GM11168 (cell line): ENCODE results near the gene ROR2.
"Not testable (repeated sequence)": the region's sequence is repeated elsewhere in the genome, so short reads cannot be mapped to it uniquely, and the experiment has no call there.

Experiments
- in situ Hi-C: fragments of 300-500 bp; cut with MboI; formaldehyde crosslinking; loops from one replicate; pipeline ENCODE4 v1.12.0; 2022; ENCODE audit warnings: low sequenced_read_pairs; ENCODE audit not compliant: unreplicated experiment

ROR2 gene

DNA sequence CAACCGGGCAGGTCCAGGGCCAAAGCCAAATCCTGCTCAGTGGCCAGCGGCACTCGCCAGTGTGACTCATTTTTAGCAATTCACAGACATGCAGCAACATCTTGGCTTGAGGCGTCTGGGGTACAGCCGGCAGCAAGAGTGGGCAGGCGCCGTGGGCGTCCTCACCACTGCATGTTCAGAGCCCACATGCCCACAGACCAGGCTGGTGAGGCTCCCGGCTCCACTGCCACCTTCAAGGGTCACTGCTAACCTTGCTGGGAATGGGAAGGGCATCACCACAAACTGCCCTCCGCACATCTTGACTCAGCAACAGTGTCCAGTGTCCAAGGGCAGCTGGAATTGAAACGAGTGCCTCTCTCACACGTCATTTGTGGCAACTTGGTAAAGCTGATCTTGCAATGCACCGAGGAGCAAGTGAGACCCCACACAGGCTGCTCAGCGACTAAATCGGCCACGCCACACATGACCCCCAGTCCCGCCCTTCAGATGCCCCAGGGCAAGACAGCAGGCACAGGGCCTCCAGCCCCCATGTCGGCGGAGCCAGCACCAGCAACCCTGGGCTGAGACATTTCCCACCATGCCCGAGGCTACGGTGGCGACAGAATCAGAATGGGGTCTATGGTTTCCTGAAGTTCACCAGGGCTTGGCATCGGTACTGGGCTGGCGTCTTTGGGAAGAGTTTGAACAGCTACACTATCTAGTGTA is 140.3 kb downstream of the ROR2 start:
- in situ Hi-C loops: no loop called here

DNA sequence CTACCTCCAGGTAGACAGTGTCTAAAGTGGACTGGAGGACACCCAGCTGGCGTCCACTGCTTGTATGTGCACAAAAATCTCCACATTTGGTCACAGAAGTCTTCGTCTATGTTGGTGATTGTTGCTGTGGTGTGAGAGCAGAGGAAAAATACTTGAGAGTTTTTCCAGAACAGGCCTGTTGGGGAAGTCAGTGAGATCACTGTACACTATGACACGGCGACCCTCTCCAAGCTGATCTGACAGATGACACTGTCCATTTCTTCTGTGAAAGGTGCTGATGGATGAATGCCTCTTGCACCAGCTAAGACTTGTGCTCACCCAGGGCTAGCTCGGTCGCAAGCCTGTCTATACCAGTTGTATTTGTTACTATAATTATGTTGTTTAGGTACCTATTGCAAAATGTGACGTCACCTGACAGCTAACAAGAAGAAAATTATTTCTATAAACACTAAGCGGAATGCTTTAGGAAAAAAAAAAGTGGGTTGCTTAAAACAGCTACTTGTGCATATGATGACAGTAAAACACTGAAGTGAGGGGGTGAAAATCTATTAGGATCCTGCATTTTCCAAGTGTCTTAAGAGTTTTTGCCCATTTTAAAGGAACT is 142.3 kb downstream of the ROR2 start:
- in situ Hi-C loops: no loop called here

DNA sequence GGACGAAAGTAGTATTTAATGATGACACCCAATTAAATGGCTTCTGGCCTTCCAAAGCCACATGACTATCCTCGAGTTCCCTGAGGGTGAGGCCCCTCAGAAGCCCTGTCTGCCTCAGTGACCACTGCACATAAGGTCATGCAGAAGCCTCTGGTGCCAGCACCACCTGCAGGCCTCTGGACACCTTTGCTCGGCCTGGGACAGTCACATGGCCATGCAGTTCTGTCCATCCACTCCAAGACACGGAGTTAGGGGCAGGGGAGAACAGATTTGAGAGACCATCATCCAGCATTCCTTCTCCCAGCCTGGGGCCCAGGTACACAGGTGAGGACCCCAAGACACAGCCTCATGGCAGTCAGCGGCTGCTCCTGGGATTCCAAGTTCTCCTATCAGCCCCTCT is 145.0 kb downstream of the ROR2 start:
- in situ Hi-C loops: no loop called here

DNA sequence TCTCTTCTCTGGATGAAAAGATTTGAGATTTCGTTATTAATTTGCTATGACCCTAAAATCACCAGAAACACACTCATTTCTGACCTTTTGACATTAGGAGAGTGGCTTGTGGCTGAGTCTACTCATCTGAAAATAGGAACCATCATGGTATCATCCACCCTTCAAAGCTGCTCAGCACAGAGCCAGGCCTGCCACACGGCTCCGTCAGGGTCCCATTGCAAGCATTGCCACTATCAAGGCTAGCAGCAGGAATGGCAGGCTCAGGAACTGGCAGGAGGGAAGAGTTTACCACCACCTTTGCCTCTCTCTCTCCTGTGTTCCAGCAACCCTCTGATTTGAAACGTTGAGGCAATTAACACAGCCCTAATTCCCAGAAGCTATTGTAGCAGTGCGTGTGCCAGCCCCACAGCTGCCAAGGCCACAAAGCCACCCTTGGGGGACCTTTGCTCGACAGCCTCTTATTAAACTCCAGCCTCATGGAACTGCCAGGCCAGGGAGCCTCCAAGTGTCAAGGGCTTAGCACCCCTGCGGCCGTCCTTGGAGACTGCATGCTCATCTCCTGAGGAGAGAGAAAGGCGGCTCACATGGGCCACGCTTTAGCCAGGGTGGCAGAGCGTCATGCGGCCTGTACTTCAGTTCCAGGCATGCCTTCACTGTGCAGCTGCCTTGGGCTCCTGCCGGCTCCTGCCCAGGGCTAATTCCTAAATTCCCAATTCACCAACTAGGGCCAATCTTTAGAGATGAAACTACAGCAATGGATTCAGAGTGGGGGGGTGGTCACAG is 145.9 kb downstream of the ROR2 start:
- in situ Hi-C loops: no loop called here

DNA sequence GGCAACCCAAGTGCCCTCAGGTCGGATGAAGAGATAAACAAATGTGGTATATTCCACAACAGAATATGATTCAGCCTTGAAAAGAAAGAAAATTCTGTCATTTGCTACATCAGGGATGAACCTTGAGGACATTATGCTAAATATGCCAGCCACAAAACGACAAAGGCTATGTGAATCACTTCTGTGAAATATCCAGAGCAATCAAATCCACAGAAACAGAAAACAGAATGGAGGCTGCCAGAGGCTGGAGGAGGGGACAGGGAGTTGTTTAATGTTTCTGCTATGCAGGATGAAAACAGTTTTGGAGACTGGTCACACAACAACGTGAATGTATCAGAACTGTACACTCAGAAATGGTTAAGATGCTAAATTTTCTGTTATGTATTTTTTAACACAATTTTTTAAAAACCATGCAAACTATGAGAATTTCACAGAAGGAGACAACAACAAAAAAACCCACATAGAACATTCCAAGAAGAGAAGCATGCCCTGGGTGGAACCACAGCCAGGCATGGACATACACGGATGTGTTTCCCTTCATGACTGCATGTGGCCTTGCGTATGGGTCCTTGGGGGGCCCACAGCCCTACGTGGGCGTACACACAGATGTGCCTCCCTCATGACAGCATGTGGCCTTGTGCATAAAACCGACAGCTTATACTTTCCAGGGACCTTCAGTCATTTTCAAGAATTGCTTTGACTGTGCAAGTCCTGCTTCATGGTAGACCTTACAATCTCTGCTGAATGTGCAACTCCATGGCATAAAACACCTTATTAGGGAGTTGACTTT is 146.7 kb downstream of the ROR2 start:
- in situ Hi-C loops: no loop called here

DNA sequence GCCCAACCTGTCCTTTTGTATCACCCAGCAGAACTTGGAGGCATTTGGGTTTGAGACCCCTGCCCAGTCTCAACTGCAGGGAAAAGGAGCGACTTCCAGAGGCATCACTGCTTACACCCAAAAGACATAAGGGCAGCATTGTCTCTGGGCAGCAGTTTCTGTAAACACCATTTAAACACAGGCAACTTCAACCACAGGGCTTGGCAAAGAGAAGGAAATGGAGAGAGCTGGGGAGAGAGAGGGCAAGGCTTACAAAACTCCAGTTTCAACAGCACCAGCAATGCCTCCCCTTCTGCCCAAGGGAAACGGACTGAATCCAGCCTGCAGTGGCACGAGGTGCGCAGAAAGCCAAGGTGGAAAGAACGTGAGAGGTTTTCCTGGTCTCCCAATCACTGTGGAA is 147.6 kb downstream of the ROR2 start:
- in situ Hi-C loops: no loop called here

DNA sequence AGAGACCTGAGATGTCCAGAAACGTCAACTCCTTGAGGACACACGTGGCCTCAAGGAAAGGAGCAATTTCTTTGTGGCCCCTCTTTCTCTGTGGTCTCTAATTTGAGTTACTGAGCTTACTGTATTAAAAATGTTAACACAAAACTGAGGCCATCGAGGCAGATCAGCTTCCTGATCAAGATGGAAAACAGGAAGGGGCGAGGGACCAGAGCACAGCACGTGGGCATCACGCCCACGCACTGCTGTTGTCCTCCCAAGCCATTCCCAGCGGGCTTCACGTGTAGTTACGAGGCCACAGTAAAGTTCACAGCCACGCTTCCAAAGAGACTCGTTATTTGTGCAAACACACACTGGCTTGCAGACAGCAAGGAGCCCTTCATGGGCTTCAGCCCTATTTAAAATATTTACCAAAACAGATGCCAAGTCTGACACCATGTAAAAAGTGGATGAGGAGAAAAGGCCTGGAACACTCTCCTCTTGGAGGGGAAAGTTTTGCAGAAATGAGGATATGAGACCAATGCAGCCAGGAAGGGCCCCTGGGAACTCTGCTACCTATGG is 149.5 kb downstream of the ROR2 start:
- in situ Hi-C loops: no loop called here

DNA sequence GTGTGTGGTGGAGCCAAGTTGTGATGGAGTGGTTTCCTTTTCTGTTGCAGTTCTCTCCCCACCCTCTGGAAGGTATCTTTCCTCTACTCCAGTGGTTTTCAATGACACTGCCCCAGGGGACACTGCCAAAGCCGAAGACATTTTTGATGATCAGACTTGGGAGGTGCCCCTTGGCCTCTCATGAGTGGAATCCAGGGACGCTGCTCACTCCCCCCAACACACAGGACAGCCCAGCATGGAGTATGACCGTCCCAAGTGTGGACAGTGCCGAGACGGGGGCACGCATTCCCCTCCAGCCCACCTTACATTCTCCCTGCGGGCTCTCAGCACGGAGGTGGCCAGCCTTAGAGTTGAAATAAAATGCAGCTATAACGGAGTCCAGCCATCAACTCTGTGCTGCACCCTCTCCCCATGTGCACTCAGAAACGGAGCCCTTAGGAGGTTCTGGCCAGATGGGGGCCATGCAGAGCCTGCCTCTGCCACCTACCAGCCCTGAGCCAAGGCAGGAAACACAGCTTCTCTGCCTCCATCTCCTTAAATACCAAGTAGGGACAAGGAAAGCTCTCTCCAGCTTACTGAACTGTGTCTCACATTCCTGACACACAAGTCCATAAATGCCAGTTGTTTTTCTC is 150.8 kb downstream of the ROR2 start:
- in situ Hi-C loops: no loop called here

DNA sequence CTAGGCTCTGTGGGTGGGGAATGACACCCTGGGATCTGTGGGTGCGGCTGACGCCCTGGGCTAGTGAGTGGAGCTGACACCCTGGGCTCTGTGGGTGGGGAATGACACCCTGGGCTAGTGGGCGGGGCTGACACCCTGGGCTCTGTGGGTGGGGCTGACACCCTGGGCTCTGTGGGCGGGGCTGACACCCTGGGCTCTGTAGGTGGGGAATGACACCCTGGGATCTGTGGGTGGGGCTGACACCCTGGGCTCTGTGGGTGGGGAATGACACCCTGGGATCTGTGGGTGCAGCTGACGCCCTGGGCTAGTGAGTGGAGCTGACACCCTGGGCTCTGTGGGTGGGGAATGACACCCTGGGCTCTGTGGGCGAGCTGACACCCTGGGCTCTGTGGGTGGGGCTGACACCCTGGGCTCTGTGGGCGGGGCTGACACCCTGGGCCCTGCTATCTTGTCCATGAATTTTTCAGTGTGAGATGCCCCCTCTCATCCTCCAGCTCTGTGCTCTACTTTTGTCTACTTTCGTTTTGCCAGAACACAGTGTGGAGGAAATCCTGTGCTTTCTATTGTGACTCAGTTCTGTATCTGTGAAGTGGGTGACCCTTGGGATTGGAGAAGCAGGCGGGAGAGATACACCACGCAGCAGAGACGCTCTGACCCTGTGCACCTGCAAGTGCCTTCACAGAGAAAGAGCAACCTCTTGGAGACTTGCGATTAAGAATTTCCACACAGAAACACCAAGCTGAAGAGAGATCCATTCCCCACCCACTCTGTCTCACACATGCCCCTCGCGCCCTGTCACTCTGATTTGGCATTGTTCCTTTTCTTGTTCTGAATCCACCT is 151.5 kb downstream of the ROR2 start:
- in situ Hi-C loops: not testable (repeated sequence)

DNA sequence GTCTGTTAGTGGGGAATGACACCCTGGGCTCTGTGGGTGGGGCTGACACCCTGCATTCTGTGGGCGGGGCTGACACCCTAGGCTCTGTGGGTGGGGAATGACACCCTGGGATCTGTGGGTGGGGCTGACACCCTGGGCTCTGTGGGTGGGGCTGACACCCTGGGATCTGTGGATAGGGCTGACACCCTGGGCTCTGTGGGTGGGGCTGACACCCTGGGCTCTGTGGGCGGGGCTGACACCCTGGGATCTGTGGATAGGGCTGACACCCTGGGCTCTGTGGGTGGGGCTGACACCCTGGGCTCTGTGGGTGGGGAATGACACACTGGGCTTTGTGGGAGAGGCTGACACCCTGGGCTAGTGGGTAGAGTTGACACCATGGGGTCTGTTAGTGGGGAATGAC is 152.5 kb downstream of the ROR2 start:
- in situ Hi-C loops: not testable (repeated sequence)

DNA sequence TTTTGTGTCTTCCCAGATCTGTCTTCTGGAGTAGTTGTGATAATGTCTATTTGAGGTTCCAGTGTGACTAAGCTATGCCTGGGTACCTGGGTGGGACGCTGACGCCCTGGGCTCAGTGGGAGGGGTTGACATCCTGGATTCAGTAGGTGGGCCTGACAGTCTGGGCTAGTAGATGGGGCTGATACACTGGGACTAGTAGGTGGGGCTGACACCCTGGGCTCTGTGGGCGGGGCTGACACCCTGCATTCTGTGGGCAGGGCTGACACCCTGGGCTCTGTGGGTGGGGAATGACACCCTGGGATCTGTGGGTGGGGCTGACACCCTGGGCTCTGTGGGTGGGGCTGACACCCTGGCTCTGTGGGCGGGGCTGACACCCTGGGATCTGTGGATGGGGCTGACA is 153.5 kb downstream of the ROR2 start:
- in situ Hi-C loops: not testable (repeated sequence)

DNA sequence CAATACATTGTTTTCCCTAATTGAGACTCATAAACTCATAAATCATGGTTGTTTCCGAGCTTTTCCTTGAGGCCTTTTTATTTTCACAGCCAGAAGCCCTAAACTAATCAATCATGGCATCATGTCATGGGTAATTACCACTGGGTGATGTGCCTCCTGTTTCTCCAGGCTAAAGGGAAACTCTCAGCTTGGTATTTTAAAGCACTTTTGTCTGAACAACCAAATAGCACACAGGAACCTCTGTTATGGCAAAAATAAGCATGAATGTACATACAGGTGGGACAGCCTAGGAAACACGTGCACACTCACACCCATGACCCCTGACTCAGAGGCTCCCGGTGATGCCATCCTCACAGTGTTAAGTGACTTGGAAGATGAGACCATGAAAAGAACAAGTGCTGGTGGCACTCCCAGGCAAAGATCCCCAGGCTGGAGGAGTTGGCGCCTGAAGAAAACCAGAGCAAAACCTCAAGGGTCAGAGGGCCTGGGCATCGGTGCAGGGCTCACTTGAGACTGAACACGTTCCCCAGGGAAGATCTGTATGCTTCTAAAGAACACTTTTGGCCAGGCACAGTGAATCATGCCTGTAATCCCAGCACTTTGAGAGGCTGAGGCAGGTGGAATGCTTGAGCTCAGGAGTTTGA is 154.3 kb downstream of the ROR2 start:
- in situ Hi-C loops: no loop called here

DNA sequence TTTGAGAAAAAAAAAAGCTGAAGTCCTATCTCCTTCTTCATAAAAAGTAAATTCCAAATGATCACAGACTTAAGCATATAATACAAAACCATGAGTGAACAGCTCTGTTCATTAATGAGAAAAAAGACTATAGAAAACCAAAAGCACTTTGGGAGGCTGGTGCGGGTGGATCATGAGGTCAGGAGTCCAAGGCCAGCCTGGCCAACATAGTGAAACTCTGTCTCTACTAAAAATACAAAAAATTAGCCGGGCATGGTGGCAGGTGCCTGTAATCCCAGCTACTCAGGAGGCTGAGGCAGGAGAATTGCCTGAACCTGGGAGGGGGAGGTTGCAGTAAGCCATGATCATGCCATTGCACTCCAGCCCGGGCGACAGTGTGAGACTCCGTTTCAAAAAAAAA is 156.7 kb downstream of the ROR2 start:
- in situ Hi-C loops: not testable (repeated sequence)

DNA sequence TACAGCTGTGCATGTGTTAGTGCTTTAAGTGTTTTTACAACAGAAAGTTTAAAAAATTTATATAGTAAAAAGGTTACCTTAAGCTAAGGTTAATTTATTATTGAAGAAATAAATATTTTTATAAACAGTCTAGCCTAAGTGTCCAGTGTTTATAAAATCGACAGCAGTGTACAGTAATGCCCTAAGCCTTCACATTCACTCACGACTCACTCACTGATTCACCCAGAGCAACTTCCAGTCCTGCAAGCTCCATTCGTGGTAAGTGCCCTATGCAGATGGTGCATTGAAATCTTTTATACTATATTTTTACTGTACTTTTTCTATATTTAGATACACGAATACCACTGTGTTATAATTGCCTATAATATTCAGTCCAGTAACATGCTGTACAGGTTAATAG is 159.1 kb downstream of the ROR2 start:
- in situ Hi-C loops: no loop called here

DNA sequence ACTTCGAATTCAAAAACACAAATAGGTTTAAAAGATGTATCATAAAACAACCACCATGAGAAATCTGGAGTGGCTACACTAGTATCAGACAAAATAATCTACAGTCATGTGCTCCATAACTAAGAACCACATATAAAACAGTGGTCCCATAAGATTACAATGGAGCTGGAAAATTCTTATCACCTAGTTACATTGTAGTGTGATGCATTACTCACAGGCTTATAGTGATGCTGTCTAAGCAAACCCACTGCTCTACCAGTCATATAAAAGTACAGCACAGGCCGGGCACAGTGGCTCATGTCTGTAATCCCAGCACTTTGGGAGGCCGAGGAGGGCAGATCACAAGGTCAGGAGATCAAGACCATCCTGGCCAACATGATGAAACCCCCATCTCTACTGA is 160.1 kb downstream of the ROR2 start:
- in situ Hi-C loops: no loop called here

DNA sequence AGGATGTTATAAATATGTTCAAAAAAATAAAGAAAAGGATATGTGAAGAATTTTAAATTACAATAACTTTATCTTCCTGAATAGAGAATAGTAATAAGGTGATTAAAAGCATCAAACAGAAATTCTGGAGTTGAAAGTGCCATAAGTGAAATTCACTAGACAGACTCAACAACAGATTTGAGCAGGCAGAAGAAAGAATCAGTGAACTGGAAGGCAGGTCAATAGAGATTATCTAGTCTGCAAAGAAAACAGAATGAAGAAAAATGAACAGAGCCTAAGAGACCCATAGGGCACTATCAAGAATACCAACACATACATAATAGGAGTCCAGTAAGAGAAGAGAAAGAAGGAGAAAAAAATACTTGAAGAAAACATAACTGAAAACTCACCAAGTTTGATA is 162.1 kb downstream of the ROR2 start:
- in situ Hi-C loops: no loop called here

DNA sequence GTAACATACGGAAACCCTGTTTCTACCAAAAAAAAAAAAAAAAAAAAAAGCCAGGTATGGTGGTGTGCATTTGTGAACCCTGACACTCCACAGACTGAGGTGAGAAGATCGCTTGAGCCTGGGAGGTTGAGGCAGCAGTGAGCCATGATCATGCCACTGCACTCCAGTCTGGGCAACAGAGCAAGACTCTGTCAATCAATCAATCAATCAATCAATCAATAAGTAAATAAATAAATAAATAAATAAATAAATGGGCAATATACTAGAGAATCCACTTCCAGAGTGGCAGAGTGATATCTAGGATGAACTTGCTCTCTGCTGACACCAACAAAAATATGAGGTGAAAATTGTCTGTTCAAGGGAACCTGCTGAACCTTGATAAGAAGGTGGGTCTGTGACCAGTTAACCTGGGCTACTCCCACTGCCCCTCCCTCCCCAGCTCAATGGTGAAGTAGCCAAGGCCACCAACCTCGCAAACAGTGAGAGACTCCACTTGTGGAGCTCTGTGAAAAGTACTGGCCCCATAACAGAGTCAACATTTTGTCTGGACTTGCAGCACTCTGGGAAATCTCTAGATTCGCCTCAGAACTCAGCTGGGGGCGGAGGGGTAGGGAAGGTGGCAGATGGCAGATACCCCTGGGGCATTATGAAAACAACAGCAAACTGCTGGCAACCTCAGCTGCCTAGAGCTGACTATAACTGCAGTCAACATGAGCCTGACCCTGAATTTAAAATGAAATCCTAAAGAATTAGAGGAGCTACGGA is 163.7 kb downstream of the ROR2 start:
- in situ Hi-C loops: no loop called here

DNA sequence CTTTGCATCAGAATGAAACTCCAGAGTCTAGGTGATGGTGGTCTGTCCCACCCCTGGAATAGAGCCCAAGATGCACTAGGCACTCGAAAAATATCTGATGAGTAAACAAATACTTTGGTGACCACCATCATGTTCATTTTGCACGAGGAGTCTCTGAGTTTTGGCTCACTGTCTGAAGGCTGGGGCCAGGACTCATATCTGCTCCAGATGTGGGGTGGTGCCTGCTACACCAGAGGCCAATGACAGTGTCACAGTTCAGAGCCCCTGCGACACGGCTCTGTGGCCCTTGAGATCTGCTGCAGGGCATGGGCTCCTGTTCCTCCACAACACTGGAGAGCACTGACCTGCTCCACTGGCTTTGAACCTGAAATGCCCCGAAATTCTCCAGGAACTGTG is 164.6 kb downstream of the ROR2 start:
- in situ Hi-C loops: no loop called here
